HL-60 (cell line): ENCODE data around the gene ALX1.
"Not testable (repeated sequence)": the region's sequence is repeated elsewhere in the genome, so short reads cannot be mapped to it uniquely, and the experiment has no call there.

Source experiments
- DNase-seq, 2 experiments: peaks; one replicate each; pipeline ENCODE4 v3.0.0-alpha.2; 2010 to 2020; ENCODE audit warnings: low read depth in 1 of 2, low spot score in 1 of 2
- H3K27ac ChIP-seq: fragments of 250-450 bp; sonication (Bioruptor Pico); replicated peaks from 2 replicates; pipeline ENCODE4 v1.5.1; 2020; ENCODE audit warnings: mild to moderate bottlenecking, moderate library complexity
- H3K27me3 ChIP-seq: fragments of 250-450 bp; sonication (Bioruptor Pico); 2 replicates; pipeline ENCODE4 v1.5.1; 2021; ENCODE audit warnings: mild to moderate bottlenecking, moderate library complexity; ENCODE audit not compliant: insufficient read depth, poor library complexity, severe bottlenecking
- H3K4me3 ChIP-seq: replicated peaks from 2 replicates; pipeline ENCODE4 v1.5.1; 2011; ENCODE audit warnings: mild to moderate bottlenecking, control low read depth, low read length; ENCODE audit not compliant: insufficient read depth
- CTCF ChIP-seq: IDR thresholded peaks from one replicate; pipeline ENCODE4 v1.5.1; 2011; ENCODE audit warnings: low read length, control low read depth, inconsistent platforms; ENCODE audit not compliant: insufficient read depth
- GABPA ChIP-seq: IDR thresholded peaks from 2 replicates; pipeline ENCODE4 v1.6.1; 2012; ENCODE audit warnings: low read depth
- POLR2AphosphoS5 ChIP-seq: IDR thresholded peaks from 2 replicates; pipeline ENCODE4 v1.6.1; 2012; ENCODE audit warnings: low read depth
- REST ChIP-seq: IDR thresholded peaks from 2 replicates; pipeline ENCODE4 v1.6.1; 2012; ENCODE audit warnings: low read depth; ENCODE audit not compliant: insufficient replicate concordance
- SPI1 ChIP-seq: IDR thresholded peaks from 2 replicates; pipeline ENCODE4 v1.6.1; 2012; ENCODE audit warnings: low read depth, mild to moderate bottlenecking, borderline replicate concordance

The ALX1 gene

GRCh38 chr12:85310456-85311076 is 30.5 kb downstream of the ALX1 start:
- DNase-seq: no peak

GRCh38 chr12:85317866-85318636 is 38.0 kb downstream of the ALX1 start:
- H3K4me3 ChIP-seq, DNase-seq, H3K27me3 ChIP-seq, H3K27ac ChIP-seq: not testable (repeated sequence)

More at GRCh38 chr12:85310456-85311076, 30.5 kb downstream of the ALX1 start:
- Histone ChIP-seq H3K27me3 (no peaks in the 10 kb centered on the region), H3K27ac (no peak overlapping the region), H3K4me3 (no peak overlapping the region)
- no peak for TF ChIP-seq REST

GRCh38 chr12:85322715-85323114 is 42.7 kb downstream of the ALX1 start:
- Histone ChIP-seq H3K27me3 (no peaks in the 10 kb centered on the region), H3K27ac (no peak overlapping the region), H3K4me3 (no peak overlapping the region)
- DNase-seq: no peak
- TF ChIP-seq GABPA: no peak
- TF ChIP-seq REST: no peak
- TF ChIP-seq POLR2AphosphoS5: no peak
- TF ChIP-seq CTCF: no peak
- TF ChIP-seq SPI1: no peak

- TF ChIP-seq CTCF (no peak), POLR2AphosphoS5 (no peak), GABPA (no peak), REST (no peak), SPI1 (no peak)
- H3K4me3 ChIP-seq: no peak overlapping the region
- no peaks in the 10 kb centered on the region for H3K27me3 ChIP-seq
- no peak overlapping the region for H3K27ac ChIP-seq
- no peak for DNase-seq
Measured at GRCh38 chr12:85325442-85325841, 45.4 kb downstream of the ALX1 start.
